ENCODE results near the gene C9orf85. TPM values are rescaled to one million over a fixed set of nuclear protein-coding genes. Genes with fewer than 3 reads are reported as not detected.

Gene C9orf85
- total RNA-seq, 4 donors from 2014 or later, result 8.2 to 12.7 (median 11.4) TPM

DNA sequence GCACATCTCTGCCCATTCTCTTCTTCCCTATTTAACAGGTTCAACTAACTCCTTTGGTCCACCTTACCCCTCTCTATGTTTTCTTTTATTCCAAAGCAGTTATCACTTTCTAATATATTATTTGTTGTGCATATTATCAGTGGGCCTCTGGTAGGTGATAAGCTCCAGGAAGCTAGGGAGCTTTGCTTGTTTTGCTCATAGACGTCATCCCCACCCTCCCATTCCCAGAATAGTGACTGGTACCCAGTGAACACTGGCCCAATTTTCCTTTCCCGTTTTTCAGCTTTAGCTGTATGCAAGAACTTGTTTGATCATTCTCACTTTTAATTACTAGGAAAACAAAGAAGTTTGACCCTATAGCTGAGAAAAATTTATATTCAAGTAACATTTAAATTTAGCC lies 7.4 kb upstream of the C9orf85 start:
- no peak for ATAC-seq (ENCODE audit: low FRiP score)
- no peak for DNase-seq (ENCODE audit: low spot score)
- TF ChIP-seq, protein P1, sequence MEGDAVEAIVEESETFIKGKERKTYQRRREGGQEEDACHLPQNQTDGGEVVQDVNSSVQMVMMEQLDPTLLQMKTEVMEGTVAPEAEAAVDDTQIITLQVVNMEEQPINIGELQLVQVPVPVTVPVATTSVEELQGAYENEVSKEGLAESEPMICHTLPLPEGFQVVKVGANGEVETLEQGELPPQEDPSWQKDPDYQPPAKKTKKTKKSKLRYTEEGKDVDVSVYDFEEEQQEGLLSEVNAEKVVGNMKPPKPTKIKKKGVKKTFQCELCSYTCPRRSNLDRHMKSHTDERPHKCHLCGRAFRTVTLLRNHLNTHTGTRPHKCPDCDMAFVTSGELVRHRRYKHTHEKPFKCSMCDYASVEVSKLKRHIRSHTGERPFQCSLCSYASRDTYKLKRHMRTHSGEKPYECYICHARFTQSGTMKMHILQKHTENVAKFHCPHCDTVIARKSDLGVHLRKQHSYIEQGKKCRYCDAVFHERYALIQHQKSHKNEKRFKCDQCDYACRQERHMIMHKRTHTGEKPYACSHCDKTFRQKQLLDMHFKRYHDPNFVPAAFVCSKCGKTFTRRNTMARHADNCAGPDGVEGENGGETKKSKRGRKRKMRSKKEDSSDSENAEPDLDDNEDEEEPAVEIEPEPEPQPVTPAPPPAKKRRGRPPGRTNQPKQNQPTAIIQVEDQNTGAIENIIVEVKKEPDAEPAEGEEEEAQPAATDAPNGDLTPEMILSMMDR (IDR thresholded peaks at IDR 0.05), result no peak

DNA sequence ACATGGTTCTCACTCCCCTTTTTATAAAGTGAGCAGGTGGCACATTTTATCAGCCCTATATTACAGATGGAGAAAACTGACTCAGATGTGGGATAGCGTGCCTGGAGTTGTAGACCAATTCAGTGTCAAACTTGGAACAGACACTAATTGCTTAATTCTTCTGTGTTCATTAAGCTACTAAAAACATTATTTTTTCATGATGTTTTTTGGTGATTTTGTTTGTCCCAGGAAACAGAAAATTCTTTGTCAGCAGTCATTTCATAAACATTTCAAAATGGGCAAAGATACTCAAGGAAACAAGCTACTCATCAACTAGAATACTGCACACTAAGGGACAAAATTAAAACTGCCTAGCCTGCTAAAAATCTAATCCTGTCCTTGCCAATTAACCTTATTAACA lies 2.6 kb upstream of the C9orf85 start:
- DNase-seq (ENCODE audit: low spot score), result no peak
- TF ChIP-seq, protein P1 (IDR thresholded peaks at IDR 0.05), result no peak
- ATAC-seq (ENCODE audit: low FRiP score), result no peak

DNA sequence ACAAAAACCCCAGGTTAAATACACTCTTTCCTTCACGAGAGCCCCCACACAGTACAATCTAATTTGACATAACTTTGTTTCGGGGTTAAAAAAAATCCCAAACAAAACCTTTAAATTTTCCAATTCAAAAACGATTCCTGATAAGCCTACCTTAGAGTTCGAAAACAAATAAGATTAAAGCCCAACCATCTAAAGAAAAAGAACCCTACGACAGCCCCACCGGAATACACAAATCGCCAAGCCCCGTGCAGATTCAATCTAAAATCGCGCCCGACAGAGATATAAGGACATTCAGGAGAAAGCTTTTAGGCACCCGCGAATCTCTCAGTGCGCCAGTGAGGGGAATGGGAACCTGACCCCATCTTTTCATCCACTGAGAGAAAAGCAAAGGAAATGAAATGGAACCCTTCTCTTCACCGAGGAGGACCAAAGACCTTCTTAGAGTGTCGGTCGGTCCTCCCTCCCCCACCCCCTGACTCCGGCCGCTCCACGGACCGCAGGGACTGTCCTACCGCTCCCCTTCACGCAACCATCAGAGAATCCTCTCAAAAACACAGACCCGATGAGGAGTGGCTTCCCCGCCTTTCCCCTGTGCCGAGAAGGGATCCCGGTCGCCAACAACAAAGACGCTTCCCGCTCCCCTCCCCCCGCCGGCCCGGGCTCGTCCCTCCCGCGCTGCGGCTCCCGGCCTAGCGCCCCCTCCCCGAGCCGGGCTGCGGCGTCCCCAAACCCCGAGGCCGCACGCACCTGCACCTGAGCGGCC lies 1.4 kb upstream of the C9orf85 start:
- ATAC-seq (ENCODE audit: low FRiP score) (peak; percentile 13), DNase-seq (ENCODE audit: low spot score) (peak; percentile 28)
- TF ChIP-seq, protein P1 (IDR thresholded peaks at IDR 0.05), result no peak

DNA sequence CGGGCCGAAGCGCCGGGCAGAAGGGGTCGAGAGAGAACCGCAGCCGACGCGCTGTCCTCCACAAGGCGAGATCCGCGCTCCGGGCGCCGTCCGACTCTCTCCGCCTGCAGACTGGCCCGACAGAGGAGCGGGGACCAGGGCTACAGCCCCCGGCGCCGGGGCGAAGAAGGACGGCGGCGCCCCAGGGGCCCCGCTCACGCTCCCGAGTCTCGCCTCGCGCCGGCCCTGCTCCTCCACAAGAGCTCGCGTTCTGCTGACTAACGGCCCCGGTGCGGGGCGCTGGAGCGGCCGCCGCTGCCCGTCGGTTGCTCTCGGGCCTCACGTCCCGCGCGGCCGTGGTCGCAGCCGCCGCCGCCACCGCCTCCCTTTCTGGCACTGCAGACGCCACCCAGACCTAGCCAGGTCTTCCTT lies 784 bp upstream of the C9orf85 start:
- TF ChIP-seq, protein P1 (IDR thresholded peaks at IDR 0.05), result no peak
- DNase-seq (ENCODE audit: low spot score) (no peak), ATAC-seq (ENCODE audit: low FRiP score) (peak; percentile 31)

DNA sequence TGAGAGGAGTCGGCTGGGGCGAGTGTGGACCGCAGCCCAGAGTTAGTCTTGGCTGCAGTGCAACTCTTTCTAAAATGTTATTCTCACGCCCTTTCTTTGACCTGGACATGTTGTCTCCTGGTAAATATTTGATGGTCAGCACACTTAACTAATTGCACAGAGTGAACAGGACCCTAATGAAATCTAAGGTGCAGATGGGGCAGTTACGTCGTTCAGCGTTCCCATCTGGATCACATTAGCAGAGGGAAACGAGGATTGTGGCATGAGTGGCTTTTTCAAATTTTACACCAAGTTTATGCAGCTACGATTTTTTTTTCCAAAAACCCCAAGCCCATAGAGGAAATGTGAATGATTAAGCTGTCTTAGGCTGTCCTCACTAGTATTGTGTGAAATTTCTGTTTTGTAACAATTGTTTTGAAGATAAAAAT lies 483 bp downstream of the C9orf85 start:
- DNase-seq (ENCODE audit: low spot score), result no peak
- ATAC-seq (ENCODE audit: low FRiP score), result no peak
- TF ChIP-seq, protein P1 (IDR thresholded peaks at IDR 0.05), result no peak

DNA sequence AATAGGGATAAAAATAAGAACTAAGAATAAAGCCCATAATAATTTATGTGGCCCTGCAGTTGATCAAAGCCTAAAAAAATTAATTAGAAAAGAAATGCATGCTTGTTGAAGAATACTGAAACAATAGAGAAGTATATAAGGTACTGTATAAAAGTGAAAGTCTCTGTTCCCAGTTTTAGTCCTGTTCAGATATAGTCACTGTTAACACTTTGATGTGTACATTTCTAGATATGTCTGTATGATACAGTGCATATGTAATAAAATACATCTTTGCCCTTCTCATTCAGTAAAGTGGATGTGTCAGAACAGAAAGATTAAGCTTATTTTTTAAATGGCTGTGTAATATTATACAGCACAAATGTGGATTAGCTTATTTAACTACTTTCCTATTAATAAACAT lies 4.1 kb downstream of the C9orf85 start:
- DNase-seq (ENCODE audit: low spot score), result no peak
- TF ChIP-seq, protein P1 (IDR thresholded peaks at IDR 0.05), result no peak

More for the DNA sequence above, 4.1 kb downstream of the C9orf85 start:
- no peak for ATAC-seq (ENCODE audit: low FRiP score)

Measured in omental fat pad (tissue), 4 donors.